Measurements from ENCODE around the gene APBB2.

- no peak for TF ChIP-seq CTCF (IDR thresholded peaks at IDR 0.05; ENCODE audit: low read depth, low read length)
- no peak for TF ChIP-seq POLR2A (IDR thresholded peaks at IDR 0.05; ENCODE audit: extremely low read depth, insufficient read length)
These were observed 373.9 kb downstream of the APBB2 start for GRCh38 chr4:40840255-40840984.

Data from NB4 (cell line).